Body of pancreas (tissue), 4 donors: ENCODE results near the gene MICAL2.

Experiments
- POLR2A ChIP-seq, 3 donors: fragments of 450-650 bp; IDR thresholded peaks; one replicate each; pipeline ENCODE4 v1.6.1; 2016; ENCODE audit warnings: antibody characterized with exemption in 3 of 3, mild to moderate bottlenecking in 2 of 3
- TF ChIP-seq, protein P1 (sequence below), 7 experiments: fragments of 450-650 bp in 4 of 7; fragments of 200-600 bp in 3 of 7; sonication (generic) in 3 of 7; IDR thresholded peaks; one replicate each; pipeline ENCODE4 v1.5.1; 2016 to 2019; ENCODE audit warnings: antibody characterized with exemption in 7 of 7

DNA sequence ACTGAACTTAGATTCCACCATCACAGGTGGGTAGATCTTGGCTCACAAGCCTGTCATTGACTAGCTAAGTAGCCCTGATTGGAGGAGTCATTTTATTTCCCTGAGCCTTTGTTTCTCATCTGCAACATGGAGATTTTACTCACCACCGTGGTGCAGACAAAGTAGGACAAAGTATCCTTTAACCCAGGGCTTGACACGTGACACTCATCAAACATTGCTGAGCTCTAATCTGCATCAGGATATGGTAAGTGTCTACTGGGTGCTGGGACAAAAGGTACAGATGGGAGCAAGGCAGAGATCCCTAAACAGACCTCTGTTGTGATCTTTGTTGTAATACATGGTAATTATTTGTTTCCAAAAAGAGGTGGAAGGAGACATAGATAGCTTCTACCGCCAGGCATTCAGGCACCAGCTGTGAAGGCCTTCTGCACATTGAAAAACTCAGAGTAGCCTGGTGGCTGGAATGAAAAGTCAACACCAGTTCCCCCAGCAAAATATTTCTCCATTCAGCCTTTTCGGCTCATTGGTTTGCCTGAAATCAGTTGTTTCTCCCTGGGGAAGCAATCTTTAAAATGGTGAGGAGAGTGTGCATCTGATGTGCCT, 18.3 kb upstream of the MICAL2 start:
- TF ChIP-seq, protein P1, sequence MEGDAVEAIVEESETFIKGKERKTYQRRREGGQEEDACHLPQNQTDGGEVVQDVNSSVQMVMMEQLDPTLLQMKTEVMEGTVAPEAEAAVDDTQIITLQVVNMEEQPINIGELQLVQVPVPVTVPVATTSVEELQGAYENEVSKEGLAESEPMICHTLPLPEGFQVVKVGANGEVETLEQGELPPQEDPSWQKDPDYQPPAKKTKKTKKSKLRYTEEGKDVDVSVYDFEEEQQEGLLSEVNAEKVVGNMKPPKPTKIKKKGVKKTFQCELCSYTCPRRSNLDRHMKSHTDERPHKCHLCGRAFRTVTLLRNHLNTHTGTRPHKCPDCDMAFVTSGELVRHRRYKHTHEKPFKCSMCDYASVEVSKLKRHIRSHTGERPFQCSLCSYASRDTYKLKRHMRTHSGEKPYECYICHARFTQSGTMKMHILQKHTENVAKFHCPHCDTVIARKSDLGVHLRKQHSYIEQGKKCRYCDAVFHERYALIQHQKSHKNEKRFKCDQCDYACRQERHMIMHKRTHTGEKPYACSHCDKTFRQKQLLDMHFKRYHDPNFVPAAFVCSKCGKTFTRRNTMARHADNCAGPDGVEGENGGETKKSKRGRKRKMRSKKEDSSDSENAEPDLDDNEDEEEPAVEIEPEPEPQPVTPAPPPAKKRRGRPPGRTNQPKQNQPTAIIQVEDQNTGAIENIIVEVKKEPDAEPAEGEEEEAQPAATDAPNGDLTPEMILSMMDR (IDR thresholded peaks at IDR 0.05) = no peak
- TF ChIP-seq POLR2A (IDR thresholded peaks at IDR 0.05) = no peak
